ENCODE results near the gene TUT4.

DNA sequence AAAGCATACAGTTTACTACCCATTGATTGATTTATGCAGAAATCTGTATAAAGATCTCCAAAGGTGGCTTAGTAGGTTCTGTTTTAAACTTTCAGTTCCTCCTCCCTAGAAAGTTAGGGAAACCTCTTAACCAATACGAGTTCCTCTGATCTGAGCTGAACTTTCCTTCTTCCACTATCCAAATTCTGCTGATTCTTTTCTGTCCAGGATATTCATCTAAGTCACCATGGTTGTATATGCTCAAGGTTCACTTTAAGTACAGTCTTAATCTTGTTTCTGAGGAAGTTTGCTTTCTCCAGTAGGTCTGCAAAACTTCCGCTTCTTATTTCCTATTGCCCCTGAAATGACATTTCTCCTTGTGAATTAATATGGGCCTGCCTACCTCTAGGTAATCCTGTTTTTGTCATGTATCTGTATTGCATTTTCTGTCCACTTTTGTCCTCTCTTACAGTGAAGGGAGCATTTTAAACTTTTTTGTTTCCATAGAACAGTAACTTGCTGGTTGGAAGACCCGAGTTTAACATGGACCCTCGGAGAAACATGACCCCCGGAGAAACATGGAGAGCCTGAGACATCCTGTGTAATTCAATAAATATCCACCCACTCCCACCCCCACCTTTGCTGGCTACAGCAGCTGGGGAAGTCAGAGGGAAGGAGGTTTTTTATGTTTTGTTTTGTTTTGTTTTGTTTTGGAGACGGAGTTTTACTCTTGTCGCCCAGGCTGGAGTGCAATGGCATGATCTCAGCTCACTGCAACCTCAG lies 16.7 kb upstream of the TUT4 start:
- TF ChIP-seq, protein P1, sequence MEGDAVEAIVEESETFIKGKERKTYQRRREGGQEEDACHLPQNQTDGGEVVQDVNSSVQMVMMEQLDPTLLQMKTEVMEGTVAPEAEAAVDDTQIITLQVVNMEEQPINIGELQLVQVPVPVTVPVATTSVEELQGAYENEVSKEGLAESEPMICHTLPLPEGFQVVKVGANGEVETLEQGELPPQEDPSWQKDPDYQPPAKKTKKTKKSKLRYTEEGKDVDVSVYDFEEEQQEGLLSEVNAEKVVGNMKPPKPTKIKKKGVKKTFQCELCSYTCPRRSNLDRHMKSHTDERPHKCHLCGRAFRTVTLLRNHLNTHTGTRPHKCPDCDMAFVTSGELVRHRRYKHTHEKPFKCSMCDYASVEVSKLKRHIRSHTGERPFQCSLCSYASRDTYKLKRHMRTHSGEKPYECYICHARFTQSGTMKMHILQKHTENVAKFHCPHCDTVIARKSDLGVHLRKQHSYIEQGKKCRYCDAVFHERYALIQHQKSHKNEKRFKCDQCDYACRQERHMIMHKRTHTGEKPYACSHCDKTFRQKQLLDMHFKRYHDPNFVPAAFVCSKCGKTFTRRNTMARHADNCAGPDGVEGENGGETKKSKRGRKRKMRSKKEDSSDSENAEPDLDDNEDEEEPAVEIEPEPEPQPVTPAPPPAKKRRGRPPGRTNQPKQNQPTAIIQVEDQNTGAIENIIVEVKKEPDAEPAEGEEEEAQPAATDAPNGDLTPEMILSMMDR (IDR thresholded peaks at IDR 0.05): no peak
- TF ChIP-seq SIN3A (IDR thresholded peaks at IDR 0.05; ENCODE audit: borderline replicate concordance, insufficient read depth, low read depth, low read length) (no peak), POLR2AphosphoS5 (IDR thresholded peaks at IDR 0.05; ENCODE audit: low read depth, low read length) (no peak)
- TF ChIP-seq, protein P2, sequence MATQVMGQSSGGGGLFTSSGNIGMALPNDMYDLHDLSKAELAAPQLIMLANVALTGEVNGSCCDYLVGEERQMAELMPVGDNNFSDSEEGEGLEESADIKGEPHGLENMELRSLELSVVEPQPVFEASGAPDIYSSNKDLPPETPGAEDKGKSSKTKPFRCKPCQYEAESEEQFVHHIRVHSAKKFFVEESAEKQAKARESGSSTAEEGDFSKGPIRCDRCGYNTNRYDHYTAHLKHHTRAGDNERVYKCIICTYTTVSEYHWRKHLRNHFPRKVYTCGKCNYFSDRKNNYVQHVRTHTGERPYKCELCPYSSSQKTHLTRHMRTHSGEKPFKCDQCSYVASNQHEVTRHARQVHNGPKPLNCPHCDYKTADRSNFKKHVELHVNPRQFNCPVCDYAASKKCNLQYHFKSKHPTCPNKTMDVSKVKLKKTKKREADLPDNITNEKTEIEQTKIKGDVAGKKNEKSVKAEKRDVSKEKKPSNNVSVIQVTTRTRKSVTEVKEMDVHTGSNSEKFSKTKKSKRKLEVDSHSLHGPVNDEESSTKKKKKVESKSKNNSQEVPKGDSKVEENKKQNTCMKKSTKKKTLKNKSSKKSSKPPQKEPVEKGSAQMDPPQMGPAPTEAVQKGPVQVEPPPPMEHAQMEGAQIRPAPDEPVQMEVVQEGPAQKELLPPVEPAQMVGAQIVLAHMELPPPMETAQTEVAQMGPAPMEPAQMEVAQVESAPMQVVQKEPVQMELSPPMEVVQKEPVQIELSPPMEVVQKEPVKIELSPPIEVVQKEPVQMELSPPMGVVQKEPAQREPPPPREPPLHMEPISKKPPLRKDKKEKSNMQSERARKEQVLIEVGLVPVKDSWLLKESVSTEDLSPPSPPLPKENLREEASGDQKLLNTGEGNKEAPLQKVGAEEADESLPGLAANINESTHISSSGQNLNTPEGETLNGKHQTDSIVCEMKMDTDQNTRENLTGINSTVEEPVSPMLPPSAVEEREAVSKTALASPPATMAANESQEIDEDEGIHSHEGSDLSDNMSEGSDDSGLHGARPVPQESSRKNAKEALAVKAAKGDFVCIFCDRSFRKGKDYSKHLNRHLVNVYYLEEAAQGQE (IDR thresholded peaks at IDR 0.05; ENCODE audit: insufficient read depth in 1 of 2, low read depth in 2 of 2, low read length in 1 of 2): no peak

Data from Panc1 (cell line).